Activated T-helper 1 cell treated with anti-CD3 and anti-CD28 coated beads, Interleukin-12 subunit alpha, Interleukin-12 subunit beta, Interleukin-2, Interleukin-4 antibody, amounts not matched to agents 30 ng/mL and 10 ng/mL and 1 ng/mL, durations not matched to agents 14 hours and 24 hours and 36 hours (primary cell): ENCODE measurements around the gene LAG3. TPM values are rescaled to one million over a fixed set of nuclear protein-coding genes. Genes with fewer than 3 reads are reported as not detected.

ENCODE experiments used
- DNase-seq: peaks from one replicate; pipeline ENCODE4 v3.0.0; 2021; ENCODE audit warnings: low spot score
- H3K27ac Mint-ChIP-seq: one replicate; pipeline ENCODE4 v1.8.0; 2021; ENCODE audit warnings: mild to moderate bottlenecking, mixed read lengths
- H3K27me3 Mint-ChIP-seq: one replicate; pipeline ENCODE4 v1.8.0; 2022; ENCODE audit warnings: mild to moderate bottlenecking, moderate library complexity, mixed read lengths; ENCODE audit not compliant: insufficient read depth
- H3K36me3 Mint-ChIP-seq: one replicate; pipeline ENCODE4 v1.8.0; 2021; ENCODE audit warnings: low read depth, mixed read lengths
- H3K4me1 Mint-ChIP-seq: one replicate; pipeline ENCODE4 v1.8.0; 2021; ENCODE audit warnings: low read depth, mixed read lengths
- H3K4me3 Mint-ChIP-seq: one replicate; pipeline ENCODE4 v1.8.0; 2021; ENCODE audit warnings: mild to moderate bottlenecking, moderate library complexity, mixed read lengths
- H3K9me3 Mint-ChIP-seq: one replicate; pipeline ENCODE4 v1.8.0; 2021; ENCODE audit warnings: mixed read lengths
- intact Hi-C: fragments of 100-400 bp; cut with micrococcal nuclease; formaldehyde crosslinking; loops from one replicate; pipeline ENCODE4 v1.15.1; 2024
- total RNA-seq: library from RNA; stranded (reverse); gene quantifications from 2 replicates; pipeline ENCODE4 v1.2.3, GENCODE V29; 2022

The LAG3 gene
- total RNA-seq, 1 donor from 2014 or later: 275 TPM

GRCh38 chr12:6758506-6759095 is 13.7 kb upstream of the LAG3 start:
- no peak for DNase-seq
- Mint-ChIP-seq H3K27ac (no peak overlapping the region), H3K4me3 (no peak overlapping the region), H3K9me3 (no peaks in the 10 kb centered on the region), H3K27me3 (peaks cover 8% of the 10 kb centered on the region), H3K4me1 (peaks cover 20% of the 10 kb centered on the region), H3K36me3 (no peaks in the 10 kb centered on the region)
- intact Hi-C loops: no loop called here

- Mint-ChIP-seq H3K4me3 (no peak overlapping the region), H3K9me3 (no peaks in the 10 kb centered on the region), H3K27ac (no peak overlapping the region), H3K27me3 (peaks cover 16% of the 10 kb centered on the region), H3K4me1 (peaks cover 19% of the 10 kb centered on the region), H3K36me3 (no peaks in the 10 kb centered on the region)
- DNase-seq: no peak
- intact Hi-C loops: no loop called here
These were observed 12.6 kb upstream of the LAG3 start for GRCh38 chr12:6759741-6760140.

DNA sequence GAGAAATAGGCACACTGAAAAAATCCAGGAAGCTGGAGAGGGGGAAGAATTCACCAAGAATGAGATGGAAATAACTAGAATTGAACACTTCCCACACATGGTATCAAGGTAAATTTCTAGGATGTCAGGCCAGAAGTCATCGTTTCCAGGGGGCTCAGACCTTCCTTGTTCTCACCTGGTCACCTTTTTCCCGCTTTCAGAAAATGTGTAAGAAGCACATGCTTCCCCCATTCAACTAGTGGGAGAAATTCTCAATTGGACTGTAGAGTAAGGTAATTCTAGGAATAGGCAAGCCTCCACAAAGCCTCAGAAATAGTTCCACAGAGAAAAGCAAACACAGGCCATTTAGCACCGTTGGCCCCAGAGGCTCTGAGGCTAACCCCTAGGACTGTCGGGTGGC is 8.9 kb upstream of the LAG3 start:
- no peak for DNase-seq
- H3K9me3 Mint-ChIP-seq: no peaks in the 10 kb centered on the region
- H3K4me1 Mint-ChIP-seq: peaks cover 43% of the 10 kb centered on the region
- no peaks in the 10 kb centered on the region for H3K36me3 Mint-ChIP-seq
- H3K4me3 Mint-ChIP-seq: no peak overlapping the region
- no peak overlapping the region for H3K27ac Mint-ChIP-seq
- intact Hi-C loops: no loop called here
- H3K27me3 Mint-ChIP-seq: peaks cover 21% of the 10 kb centered on the region

GRCh38 chr12:6764011-6764828 is 8.1 kb upstream of the LAG3 start:
- Mint-ChIP-seq H3K4me3 (peak overlapping the region; percentile 79), H3K27me3 (peaks cover 21% of the 10 kb centered on the region), H3K4me1 (peaks cover 43% of the 10 kb centered on the region), H3K9me3 (no peaks in the 10 kb centered on the region), H3K27ac (peak overlapping the region; percentile 57), H3K36me3 (peaks cover 5% of the 10 kb centered on the region)
- intact Hi-C loops: loop anchor here (1.0 kb wide), 4 partner anchors 8 to 87 kb away; partner anchors contain the start of genes CD4, CDCA3, LAG3 and MLF2
- DNase-seq: peak; percentile 64

DNA sequence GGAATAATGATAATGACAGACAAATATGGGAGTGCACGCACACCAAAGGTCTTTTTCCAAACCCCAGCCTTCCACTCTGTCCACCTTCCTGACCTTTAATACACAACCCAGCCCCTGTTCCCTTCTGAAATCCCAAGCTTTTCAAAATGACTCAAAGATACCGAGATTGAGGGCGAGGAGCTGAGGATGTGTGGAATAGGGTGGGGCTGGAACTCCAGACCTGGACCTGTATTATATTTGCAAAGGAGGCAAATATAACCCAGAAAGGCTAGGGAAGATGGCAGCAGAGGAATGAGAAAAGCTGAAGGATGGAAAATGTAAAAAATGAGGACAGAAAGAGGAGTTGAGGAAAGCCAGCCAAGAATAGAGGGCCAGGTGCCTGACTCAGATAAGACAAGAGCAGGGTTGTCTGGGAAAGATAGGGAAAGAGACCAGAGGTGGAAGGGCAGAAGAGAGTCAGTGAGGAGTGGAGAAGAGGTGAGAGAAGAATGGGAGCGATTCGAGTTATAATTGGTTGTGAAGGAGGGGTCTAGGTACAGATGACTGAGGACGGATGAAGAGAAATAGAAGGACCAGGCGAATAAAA is 7.2 kb upstream of the LAG3 start:
- Mint-ChIP-seq H3K27ac (peak overlapping the region; percentile 55), H3K36me3 (peaks cover 9% of the 10 kb centered on the region), H3K4me1 (peaks cover 50% of the 10 kb centered on the region), H3K27me3 (peaks cover 17% of the 10 kb centered on the region), H3K4me3 (peak overlapping the region; percentile 79), H3K9me3 (no peaks in the 10 kb centered on the region)
- intact Hi-C loops: no loop called here
- no peak for DNase-seq

GRCh38 chr12:6765634-6766581 is 6.4 kb upstream of the LAG3 start, which contains the start of gene PTMS:
Gene PTMS, plus strand, starts transcription at chr12:6766363. Its CDS starts 343 bp downstream, at chr12:6766706.
- peaks cover 56% of the 10 kb centered on the region for H3K4me1 Mint-ChIP-seq
- H3K9me3 Mint-ChIP-seq: no peaks in the 10 kb centered on the region
- DNase-seq: peak; percentile 42
- H3K4me3 Mint-ChIP-seq: peak within 1 kb of the TSS; percentile 94
- H3K36me3 Mint-ChIP-seq: peaks cover 13% of the 10 kb centered on the region
- H3K27ac Mint-ChIP-seq: peak within 1 kb of the TSS; percentile 86
- intact Hi-C loops: loop anchor here (2.0 kb wide), 2 partner anchors 15 to 41 kb away; partner anchors contain the start of gene COPS7A
- peaks cover 17% of the 10 kb centered on the region for H3K27me3 Mint-ChIP-seq

GRCh38 chr12:6766651-6767349 is 5.5 kb upstream of the LAG3 start:
- Mint-ChIP-seq H3K4me3 (peak overlapping the region; percentile 94), H3K9me3 (no peaks in the 10 kb centered on the region), H3K4me1 (peaks cover 65% of the 10 kb centered on the region), H3K27ac (peak overlapping the region; percentile 86), H3K36me3 (peaks cover 16% of the 10 kb centered on the region), H3K27me3 (peaks cover 15% of the 10 kb centered on the region)
- intact Hi-C loops: loop anchor here (2.0 kb wide), 2 partner anchors 14 to 42 kb away; partner anchors contain the start of gene COPS7A
- peak; percentile 69 for DNase-seq

GRCh38 chr12:6767353-6768319 is 4.7 kb upstream of the LAG3 start:
- Mint-ChIP-seq H3K4me3 (peak overlapping the region; percentile 94), H3K4me1 (peaks cover 73% of the 10 kb centered on the region), H3K27ac (peak overlapping the region; percentile 86), H3K27me3 (peaks cover 13% of the 10 kb centered on the region), H3K9me3 (no peaks in the 10 kb centered on the region), H3K36me3 (peaks cover 18% of the 10 kb centered on the region)
- no peak for DNase-seq
- intact Hi-C loops: loop anchor here (2.0 kb wide), 2 partner anchors 13 to 43 kb away; partner anchors contain the start of gene COPS7A

DNA sequence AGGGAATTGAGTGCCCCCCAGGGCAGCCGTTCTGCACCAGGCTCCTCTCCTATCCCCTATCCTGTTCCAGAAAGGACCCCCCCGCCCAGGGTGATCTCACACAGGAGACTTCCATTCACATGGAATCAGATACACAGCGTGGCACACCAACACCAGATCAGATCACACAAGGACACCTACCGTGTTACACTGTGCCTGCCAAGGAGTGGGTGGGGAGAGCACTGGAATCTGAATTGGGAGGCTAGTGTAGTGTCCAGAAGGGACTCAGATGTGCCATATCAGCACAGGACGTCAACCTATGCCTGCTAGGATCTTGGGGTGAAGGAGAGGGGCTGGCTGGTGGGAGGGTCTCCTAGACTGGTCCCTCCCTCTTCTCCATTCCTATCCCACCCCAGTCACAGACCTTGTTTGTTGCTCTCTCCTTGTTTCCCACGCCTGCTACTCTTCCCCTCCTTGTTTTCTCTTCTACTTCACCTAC is 3.8 kb upstream of the LAG3 start:
- Mint-ChIP-seq H3K4me1 (peaks cover 76% of the 10 kb centered on the region), H3K27me3 (peaks cover 13% of the 10 kb centered on the region), H3K4me3 (peak overlapping the region; percentile 94), H3K27ac (peak overlapping the region; percentile 74), H3K36me3 (peaks cover 20% of the 10 kb centered on the region), H3K9me3 (no peaks in the 10 kb centered on the region)
- intact Hi-C loops: no loop called here
- DNase-seq: no peak

DNA sequence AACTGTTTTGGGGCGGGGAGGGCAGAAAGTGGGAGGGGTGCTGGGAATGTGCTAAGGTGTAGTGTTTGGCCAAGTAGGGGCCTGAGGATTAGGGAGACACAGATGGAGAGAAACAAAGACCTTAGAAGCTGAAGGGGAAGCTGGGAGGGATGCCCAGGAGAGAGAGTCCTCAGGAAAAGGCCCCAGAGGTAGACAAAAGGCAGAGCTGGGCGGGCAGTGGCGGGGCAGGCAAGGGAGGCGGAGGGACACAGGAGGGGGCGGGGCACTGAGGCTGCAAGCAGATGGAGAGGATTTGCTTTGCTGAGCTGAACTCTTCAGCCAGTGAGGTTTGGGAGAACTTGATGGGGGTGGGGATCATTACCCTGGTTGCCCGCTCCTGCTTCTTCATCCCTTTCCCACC is 3.3 kb upstream of the LAG3 start:
- Mint-ChIP-seq H3K4me1 (peaks cover 75% of the 10 kb centered on the region), H3K4me3 (peak overlapping the region; percentile 94), H3K27ac (peak overlapping the region; percentile 74), H3K27me3 (peaks cover 12% of the 10 kb centered on the region), H3K9me3 (no peaks in the 10 kb centered on the region), H3K36me3 (peaks cover 20% of the 10 kb centered on the region)
- DNase-seq: no peak
- intact Hi-C loops: no loop called here

DNA sequence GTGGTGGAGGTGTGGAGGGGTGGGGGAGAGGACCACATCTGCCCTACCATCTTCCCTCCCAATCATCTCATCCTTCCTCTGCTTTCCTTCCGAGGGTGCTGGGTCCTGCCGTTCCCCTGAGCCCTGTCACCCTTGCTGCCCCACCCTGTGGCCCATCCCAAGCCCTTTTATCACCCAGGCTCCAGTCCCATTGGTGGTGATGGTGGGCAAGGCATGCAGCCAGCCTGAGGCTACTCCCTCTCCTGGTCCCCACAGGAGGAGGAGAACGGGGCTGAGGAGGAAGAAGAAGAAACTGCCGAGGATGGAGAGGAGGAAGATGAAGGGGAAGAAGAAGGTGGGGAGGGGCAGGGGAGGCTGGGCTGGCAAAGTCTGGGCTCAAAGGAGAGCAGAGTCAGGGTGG is 2.7 kb upstream of the LAG3 start:
- H3K4me3 Mint-ChIP-seq: no peak overlapping the region
- peak overlapping the region; percentile 52 for H3K27ac Mint-ChIP-seq
- peaks cover 5% of the 10 kb centered on the region for H3K27me3 Mint-ChIP-seq
- intact Hi-C loops: loop anchor here (5.0 kb wide), 4 partner anchors 58 to 188 kb away; partner anchors contain the start of genes CHD4, P3H3 and ZNF384
- peaks cover 75% of the 10 kb centered on the region for H3K4me1 Mint-ChIP-seq
- H3K36me3 Mint-ChIP-seq: peaks cover 25% of the 10 kb centered on the region
- DNase-seq: no peak
- no peaks in the 10 kb centered on the region for H3K9me3 Mint-ChIP-seq
